DOHH2 (cell line): ENCODE measurements around the gene SNX12.

Experiments used
- H3F3A ChIP-seq: fragments of 200-600 bp; sonication (generic), shearing (Covaris generic); 2 replicates; pipeline ENCODE4 v1.6.0; 2016; ENCODE audit warnings: antibody characterized with exemption, mild to moderate bottlenecking; ENCODE audit not compliant: control insufficient read depth, insufficient read depth
- H3K27ac ChIP-seq: fragments of 200-600 bp; sonication (generic); 2 replicates; pipeline ENCODE4 v1.5.1; 2014; ENCODE audit warnings: low read depth, mild to moderate bottlenecking, low read length, moderate library complexity
- H3K27me3 ChIP-seq: fragments of 200-600 bp; sonication (generic); 2 replicates; pipeline ENCODE4 v1.6.1; 2014; ENCODE audit warnings: mild to moderate bottlenecking, low read length, mixed read lengths; ENCODE audit not compliant: control insufficient read depth
- H3K36me3 ChIP-seq: fragments of 200-600 bp; sonication (generic); 2 replicates; pipeline ENCODE4 v1.6.1; 2014; ENCODE audit warnings: mild to moderate bottlenecking, low read length, moderate library complexity, mixed read lengths; ENCODE audit not compliant: control insufficient read depth
- H3K4me1 ChIP-seq: fragments of 200-600 bp; sonication (generic); 2 replicates; pipeline ENCODE4 v1.6.1; 2014; ENCODE audit warnings: mild to moderate bottlenecking, low read length, mixed read lengths; ENCODE audit not compliant: control insufficient read depth
- H3K4me2 ChIP-seq: fragments of 200-600 bp; sonication (generic); 2 replicates; pipeline ENCODE4 v1.6.0; 2014; ENCODE audit warnings: mild to moderate bottlenecking, low read length, moderate library complexity
- H3K4me3 ChIP-seq: fragments of 200-600 bp; sonication (generic); 2 replicates; pipeline ENCODE4 v1.5.1; 2014; ENCODE audit warnings: mild to moderate bottlenecking, low read length, mixed read lengths
- H3K79me2 ChIP-seq: fragments of 200-600 bp; sonication (generic); 2 replicates; pipeline ENCODE4 v1.6.1; 2014; ENCODE audit warnings: mild to moderate bottlenecking, low read length, mixed read lengths; ENCODE audit not compliant: control insufficient read depth
- H3K9me2 ChIP-seq: fragments of 200-600 bp; sonication (generic); replicated peaks from 2 replicates; pipeline ENCODE4 v1.6.1; 2014; ENCODE audit warnings: mild to moderate bottlenecking, low read length, mixed read lengths; ENCODE audit not compliant: control insufficient read depth
- H3K9me3 ChIP-seq: fragments of 200-600 bp; sonication (generic); 2 replicates; pipeline ENCODE4 v1.6.1; 2014; ENCODE audit warnings: antibody characterized with exemption, low read length, mixed read lengths; ENCODE audit not compliant: control insufficient read depth, insufficient read depth
- H4K20me1 ChIP-seq: fragments of 200-600 bp; sonication (generic); 2 replicates; pipeline ENCODE4 v1.6.0; 2014; ENCODE audit warnings: low read depth, mild to moderate bottlenecking, antibody characterized with exemption, low read length, moderate library complexity; ENCODE audit not compliant: control insufficient read depth, insufficient read depth
- EZH2phosphoT487 ChIP-seq: fragments of 200-600 bp; sonication (generic); IDR thresholded peaks from 2 replicates; pipeline ENCODE4 v1.6.1; 2017; ENCODE audit warnings: borderline replicate concordance, mild to moderate bottlenecking, antibody characterized with exemption, low read length, moderate library complexity, mixed read lengths
- TF ChIP-seq, protein P1 (sequence below): fragments of 200-600 bp; sonication (generic); IDR thresholded peaks from one replicate; pipeline ENCODE4 v1.5.1; 2014; ENCODE audit warnings: antibody characterized with exemption, mild to moderate bottlenecking, low read depth, low read length; ENCODE audit not compliant: poor library complexity, severe bottlenecking

SNX12 gene

DNA sequence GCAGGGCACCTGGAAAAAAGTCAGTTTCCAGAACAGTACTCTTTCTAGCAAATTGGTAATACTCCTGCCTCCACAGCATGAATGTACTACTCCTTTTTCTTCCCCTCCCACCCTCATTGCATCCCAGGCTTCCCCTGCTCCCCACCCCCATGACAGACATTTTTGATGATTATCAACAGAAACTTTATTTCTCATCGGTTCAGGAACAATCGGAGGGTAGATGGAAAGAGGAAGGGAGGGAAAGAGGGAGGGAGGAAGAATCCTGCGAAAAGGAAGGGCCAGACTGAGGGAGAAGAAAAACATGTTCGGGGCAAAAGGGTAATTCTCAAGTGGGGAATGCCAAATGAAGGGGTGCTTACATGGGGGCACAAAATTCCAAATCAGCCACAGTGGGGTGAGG lies 39.1 kb upstream of the SNX12 start:
- no peaks in the 10 kb centered on the region for H3K9me2 ChIP-seq
- no peak for TF ChIP-seq EZH2phosphoT487
- TF ChIP-seq, protein P1, sequence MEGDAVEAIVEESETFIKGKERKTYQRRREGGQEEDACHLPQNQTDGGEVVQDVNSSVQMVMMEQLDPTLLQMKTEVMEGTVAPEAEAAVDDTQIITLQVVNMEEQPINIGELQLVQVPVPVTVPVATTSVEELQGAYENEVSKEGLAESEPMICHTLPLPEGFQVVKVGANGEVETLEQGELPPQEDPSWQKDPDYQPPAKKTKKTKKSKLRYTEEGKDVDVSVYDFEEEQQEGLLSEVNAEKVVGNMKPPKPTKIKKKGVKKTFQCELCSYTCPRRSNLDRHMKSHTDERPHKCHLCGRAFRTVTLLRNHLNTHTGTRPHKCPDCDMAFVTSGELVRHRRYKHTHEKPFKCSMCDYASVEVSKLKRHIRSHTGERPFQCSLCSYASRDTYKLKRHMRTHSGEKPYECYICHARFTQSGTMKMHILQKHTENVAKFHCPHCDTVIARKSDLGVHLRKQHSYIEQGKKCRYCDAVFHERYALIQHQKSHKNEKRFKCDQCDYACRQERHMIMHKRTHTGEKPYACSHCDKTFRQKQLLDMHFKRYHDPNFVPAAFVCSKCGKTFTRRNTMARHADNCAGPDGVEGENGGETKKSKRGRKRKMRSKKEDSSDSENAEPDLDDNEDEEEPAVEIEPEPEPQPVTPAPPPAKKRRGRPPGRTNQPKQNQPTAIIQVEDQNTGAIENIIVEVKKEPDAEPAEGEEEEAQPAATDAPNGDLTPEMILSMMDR = no peak
- H3K36me3 ChIP-seq = no peaks in the 10 kb centered on the region
- H4K20me1 ChIP-seq = no peaks in the 10 kb centered on the region
- no peak overlapping the region for H3K27ac ChIP-seq
- H3K9me3 ChIP-seq = no peaks in the 10 kb centered on the region
- H3K4me1 ChIP-seq = peaks cover 34% of the 10 kb centered on the region
- no peaks in the 10 kb centered on the region for H3F3A ChIP-seq
- no peak overlapping the region for H3K4me2 ChIP-seq
- H3K4me3 ChIP-seq = no peak overlapping the region
- no peaks in the 10 kb centered on the region for H3K79me2 ChIP-seq
- H3K27me3 ChIP-seq = no peaks in the 10 kb centered on the region

DNA sequence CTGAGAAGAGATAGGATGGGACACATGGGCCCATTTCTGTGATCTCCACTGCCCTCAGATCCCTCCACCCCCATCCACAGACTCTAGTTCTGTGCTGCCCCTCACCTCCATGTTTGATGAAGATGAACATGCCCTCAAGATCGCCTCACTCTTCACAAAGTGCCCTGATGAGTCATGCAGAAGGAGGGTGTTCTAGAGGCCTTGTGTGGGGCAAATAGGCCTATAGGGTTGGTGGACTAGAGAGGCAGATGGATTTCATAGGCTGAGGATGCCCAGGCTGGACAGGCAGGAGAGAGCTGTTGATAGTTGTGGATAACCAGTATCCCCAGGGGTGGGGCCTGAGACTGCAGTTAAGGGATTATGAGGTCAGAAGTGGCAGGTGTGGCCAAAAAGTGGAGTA lies 38.3 kb upstream of the SNX12 start, which contains the start of gene CXorf65:
CXorf65 (minus strand) TSS at position 314 of the 400 bp plus-strand sequence; CDS start at position 130, 184 bp downstream.
- no peaks in the 10 kb centered on the region for H4K20me1 ChIP-seq
- H3K27me3 ChIP-seq = no peaks in the 10 kb centered on the region
- H3K27ac ChIP-seq = no peak within 1 kb of the TSS
- H3K9me3 ChIP-seq = no peaks in the 10 kb centered on the region
- no peaks in the 10 kb centered on the region for H3K9me2 ChIP-seq
- H3F3A ChIP-seq = no peaks in the 10 kb centered on the region
- no peak within 1 kb of the TSS for H3K4me2 ChIP-seq
- TF ChIP-seq, protein P1 = no peak
- no peak for TF ChIP-seq EZH2phosphoT487
- H3K4me1 ChIP-seq = peaks cover 26% of the 10 kb centered on the region
- H3K36me3 ChIP-seq = no peaks in the 10 kb centered on the region
- H3K79me2 ChIP-seq = no peaks in the 10 kb centered on the region
- no peak within 1 kb of the TSS for H3K4me3 ChIP-seq

DNA sequence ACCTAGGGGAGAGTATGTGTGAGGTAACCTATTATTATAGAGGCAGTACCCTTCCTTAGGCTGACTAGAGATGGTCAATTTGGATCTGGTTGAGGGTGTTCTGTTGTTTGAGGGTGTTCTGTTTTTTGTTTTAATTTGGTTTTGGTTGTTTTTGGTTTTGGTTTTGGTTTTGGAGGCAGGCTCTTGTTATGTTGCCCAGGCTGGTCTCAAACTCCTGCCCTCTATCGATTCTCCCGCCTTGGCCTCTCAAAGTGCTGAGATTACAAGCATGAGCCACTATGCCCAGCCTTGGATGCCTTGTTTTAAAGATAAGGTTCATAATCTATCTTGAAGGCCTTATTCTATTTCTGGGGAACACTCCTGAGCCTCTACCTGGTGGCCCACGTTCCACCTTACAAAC lies 37.5 kb upstream of the SNX12 start:
- Histone ChIP-seq H3K9me2 (no peaks in the 10 kb centered on the region), H3K36me3 (no peaks in the 10 kb centered on the region), H3K4me1 (peaks cover 18% of the 10 kb centered on the region), H3K27ac (no peak overlapping the region), H3K27me3 (no peaks in the 10 kb centered on the region), H3F3A (no peaks in the 10 kb centered on the region), H3K9me3 (no peaks in the 10 kb centered on the region), H3K4me2 (no peak overlapping the region), H4K20me1 (no peaks in the 10 kb centered on the region), H3K4me3 (no peak overlapping the region), H3K79me2 (no peaks in the 10 kb centered on the region)
- no peak for TF ChIP-seq EZH2phosphoT487
- TF ChIP-seq, protein P1 = no peak
